Erythroblast (primary cell): ENCODE data around the gene ZBTB14.

ENCODE experiments used
- DNase-seq, 2 experiments: peaks; one replicate each; lab custom pipeline; 2025; lab: John Stamatoyannopoulos, UW
- GATA1 ChIP-seq: IDR thresholded peaks from 2 replicates; pipeline ENCODE4 v1.6.1; 2011; ENCODE audit warnings: low read depth, mild to moderate bottlenecking, control low read depth, low read length, moderate library complexity
- POLR2A ChIP-seq: IDR thresholded peaks from 2 replicates; pipeline ENCODE4 v1.6.1; 2011; ENCODE audit warnings: mild to moderate bottlenecking, low read length

Gene ZBTB14, protein sequence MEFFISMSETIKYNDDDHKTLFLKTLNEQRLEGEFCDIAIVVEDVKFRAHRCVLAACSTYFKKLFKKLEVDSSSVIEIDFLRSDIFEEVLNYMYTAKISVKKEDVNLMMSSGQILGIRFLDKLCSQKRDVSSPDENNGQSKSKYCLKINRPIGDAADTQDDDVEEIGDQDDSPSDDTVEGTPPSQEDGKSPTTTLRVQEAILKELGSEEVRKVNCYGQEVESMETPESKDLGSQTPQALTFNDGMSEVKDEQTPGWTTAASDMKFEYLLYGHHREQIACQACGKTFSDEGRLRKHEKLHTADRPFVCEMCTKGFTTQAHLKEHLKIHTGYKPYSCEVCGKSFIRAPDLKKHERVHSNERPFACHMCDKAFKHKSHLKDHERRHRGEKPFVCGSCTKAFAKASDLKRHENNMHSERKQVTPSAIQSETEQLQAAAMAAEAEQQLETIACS

DNA sequence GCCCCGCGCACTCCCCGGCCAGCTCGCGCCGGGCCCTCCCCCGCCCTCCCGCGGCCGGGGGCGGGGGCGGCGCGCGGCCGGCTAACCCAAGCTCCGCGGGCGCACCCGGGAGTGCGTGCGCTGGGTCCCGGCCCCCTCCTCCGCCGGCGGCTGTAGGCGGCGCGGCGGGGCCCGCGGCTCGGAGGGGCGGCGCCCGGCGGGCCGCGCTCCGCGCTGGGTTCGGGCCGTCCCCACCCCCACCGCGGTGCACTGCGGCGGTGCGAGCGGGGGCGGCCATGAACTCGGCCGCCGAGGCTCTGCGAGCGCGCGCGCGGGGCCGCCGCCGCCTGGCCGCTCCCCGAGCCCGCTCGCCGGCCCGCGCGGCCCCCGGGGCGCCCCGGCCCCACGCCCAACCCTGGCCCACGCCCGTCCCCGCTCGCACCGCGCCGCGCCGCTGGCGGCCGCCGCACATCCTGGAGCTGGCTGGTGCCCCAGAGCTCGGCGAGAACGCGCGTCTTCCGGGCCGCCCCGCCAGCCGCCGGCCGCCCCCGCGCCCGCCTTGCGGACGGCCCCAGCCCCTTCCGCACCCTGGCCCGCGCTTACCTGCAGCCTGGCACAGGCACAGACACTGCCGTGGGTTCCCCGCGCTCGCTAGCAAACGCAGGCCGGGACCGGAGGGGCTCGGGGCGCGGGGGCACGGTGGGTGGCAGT is at the start of gene ZBTB14:
ZBTB14 (minus strand) TSS at position 496 of the 690 bp plus-strand sequence. CDS start 2,480 bp downstream, outside the sequence.
- TF ChIP-seq GATA1 = no peak
- no peak for TF ChIP-seq POLR2A
- peak; percentile 82 to 89 for DNase-seq

DNA sequence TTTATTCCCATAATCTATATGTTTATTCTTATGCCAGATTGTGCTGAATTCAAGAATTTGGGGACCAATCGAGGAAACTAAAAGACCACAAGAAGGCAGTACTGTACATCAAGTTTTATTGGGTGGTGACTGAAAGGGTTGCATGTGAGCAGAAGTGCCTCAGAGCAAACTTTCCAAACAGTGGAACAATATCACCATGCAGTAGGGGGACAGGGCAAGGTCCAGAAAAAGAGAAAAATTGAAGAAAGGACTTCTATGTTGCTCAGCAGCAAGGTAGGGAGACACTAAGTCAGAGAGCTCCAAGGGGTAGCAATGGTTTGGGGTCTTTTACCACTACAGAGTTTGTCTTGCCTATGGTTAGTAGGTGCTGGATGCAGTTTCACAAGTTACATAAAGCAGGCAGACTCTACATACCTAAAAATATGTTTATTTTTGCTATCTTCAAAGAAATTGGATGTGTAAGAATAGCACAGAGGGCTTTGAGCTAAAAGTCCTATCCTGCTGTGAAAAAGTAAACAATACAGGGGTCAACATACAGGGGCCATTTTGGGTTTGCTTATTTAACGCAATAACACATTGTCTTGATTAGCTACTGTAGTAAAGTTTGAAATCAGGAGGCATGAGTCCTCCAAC is 43.8 kb upstream of the ZBTB14 start:
- TF ChIP-seq POLR2A = no peak
- no peak for TF ChIP-seq GATA1
- no peak for DNase-seq

DNA sequence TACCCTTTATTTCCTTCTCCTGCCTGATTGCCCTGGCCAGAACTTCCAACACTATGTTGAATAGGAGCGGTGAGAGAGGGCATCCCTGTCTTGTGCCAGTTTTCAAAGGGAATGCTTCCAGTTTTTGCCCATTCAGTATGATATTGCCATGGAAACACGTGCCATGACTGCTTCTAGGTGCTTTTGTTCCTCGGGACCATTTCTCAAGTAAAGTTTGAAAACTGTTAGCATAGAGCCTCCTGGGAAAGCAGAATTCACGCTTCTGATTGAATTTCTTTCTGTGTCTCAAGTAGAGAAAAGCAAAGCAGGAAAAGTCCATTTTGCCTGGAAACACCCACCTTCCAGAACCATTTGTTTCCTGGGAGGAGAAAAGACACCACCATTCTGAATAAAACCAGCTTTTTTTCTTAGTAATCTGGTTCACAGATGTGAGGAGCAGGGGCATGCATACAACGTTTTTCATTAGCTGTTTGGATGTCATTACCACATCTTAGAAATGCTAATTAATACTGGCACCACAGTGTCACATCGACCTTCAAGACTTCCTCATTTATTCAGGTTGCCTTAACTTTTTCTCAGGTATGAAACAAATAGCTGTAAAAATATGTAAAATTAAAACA is 39.0 kb upstream of the ZBTB14 start:
- DNase-seq = no peak

DNA sequence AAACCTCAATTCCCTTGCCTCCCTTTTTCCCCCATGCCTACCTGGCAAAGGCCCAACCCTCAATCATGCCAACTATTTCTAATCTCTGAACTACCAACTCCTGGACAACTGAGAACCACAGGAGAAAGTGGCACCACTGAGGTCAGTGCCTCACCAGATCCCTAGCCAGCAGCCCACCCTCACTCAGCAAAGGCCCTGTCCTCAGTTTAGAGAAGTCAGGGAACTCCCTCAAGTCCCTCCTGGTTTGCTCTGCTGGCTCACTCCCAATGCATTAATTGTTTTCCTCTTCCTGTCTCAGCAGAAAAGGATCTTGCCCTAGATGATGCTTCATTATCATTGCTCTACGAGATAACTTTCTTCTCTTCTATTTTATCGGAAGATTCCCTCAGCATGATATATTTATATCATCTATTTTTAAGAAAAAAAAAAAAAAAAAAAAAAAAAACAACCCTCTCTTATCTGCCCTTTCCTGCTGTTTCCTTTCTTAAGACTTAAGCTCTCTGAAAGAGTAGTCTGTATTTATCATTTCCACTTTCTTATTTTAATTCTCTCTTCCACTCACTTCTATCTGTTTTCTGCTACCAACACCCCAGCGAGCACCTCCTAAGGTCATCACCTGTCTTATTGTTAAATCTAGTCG is 22.7 kb upstream of the ZBTB14 start:
- TF ChIP-seq POLR2A (no peak), GATA1 (no peak)
- no peak for DNase-seq

More for the DNA sequence above, 39.0 kb upstream of the ZBTB14 start:
- TF ChIP-seq GATA1 = no peak
- TF ChIP-seq POLR2A = no peak

DNA sequence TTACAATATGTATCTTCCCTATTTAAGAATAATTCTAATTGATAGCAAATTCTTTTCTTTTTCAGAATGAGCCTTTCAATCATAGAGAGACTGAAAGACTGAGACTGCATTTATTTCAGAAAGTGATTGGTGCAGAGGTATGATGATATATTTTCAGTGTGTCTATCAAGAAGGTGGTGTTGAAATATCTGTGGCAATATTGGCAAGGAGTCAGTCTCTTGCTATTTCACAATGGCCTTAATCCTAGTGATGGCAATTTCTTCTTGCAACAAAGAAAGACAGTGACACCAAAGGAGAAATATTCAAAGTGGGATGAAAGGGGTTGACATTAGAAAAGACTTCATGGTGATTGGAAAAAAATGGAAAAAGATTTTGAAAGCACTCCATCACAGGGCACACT is 21.7 kb upstream of the ZBTB14 start:
- no peak for TF ChIP-seq POLR2A
- DNase-seq = no peak

DNA sequence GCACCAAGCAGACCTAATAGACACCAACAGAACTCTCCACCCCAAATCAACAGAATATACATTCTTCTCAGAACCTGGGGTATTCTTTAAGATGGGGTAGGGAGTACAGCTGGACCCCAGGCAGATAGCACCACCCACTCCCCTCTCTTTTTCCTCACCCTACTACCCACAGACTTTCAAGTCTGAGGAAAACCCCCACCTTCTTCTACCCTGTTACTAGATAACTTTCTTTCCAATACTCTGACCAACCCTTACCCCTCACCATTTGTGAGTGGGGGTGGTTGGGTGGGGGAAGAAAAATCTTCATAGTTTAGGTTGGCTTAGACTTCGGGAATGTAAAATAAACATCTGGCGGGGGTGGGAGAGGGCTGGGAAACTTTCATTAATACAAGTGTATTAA is 20.3 kb upstream of the ZBTB14 start:
- no peak for TF ChIP-seq POLR2A
- no peak for TF ChIP-seq GATA1
- no peak for DNase-seq

DNA sequence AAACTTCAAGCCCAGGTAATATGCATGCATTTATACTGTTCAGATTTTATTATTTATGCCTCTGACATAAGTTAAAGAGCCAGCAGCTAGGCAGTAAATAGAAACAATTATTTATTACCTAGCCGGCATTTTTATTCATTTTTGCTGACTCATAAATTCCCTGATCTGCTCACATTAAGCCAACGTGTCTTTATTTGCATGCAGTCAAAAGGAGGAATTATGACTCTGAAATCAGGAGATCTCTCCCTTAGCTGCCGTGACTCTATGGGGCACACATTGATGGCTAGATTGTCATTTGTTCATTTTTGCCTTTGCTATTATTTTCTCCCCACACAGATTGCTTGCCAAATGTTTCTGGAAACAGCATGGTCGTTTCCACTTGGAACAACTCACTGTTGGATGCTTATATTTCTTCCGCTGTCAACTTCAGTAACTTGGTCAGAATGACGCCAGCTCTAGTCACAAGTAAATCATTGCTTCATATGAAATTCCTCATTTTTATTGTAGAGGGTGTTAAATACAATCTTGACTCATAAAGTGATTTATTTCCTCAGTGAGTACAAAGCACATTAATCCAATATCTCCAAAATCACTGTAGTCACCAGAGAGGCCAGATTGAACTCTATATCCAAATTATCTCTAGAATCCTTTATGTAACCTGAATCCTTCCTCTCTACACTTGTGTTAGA is 15.9 kb upstream of the ZBTB14 start:
- DNase-seq = no peak
- no peak for TF ChIP-seq POLR2A
- TF ChIP-seq GATA1 = no peak

DNA sequence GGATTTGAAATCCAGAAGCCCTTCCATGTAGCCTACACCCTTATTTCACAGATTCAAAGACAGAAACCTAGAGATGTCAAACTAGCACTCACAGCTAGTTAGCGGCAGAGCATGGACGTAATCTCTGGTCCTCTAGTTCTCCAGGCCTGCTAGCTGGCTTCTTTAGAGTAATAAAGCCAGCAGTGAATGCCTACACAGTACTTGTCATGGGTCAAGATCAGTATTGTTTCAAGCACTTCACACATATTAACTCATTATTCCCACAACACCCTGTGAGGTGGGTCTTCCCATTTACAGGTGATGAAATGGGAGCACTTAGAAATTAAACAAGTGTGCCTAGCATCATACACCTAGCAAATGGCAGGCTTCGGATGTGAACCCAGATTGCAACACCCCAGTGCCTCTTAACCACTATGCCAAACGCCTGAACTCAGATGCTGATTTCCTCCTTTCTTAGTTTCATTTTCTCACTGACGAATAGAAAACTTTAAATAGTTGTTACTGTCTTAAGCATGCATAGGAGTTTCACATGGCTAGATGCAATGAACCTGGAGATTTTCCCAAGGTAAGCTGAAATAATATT is 14.5 kb upstream of the ZBTB14 start:
- TF ChIP-seq GATA1 (no peak), POLR2A (no peak)
- DNase-seq = no peak

DNA sequence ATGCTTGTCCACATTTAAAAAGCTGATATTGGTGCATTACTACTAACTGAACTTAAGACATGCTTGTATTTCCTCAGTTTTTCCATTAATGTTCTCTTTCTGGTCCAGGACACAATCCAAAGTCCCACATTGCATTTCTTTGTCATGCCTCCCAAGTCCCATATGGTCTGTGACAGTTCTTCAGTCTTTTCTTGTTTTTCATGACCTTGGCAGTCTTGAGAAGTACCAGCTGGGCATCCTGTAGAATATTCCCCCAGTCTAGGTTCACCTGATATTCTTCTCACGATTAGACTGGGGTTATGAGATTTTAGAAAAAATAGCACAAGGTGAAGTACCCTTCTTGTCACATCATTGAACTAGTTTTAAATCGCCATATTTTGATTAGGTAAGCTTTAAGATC is 10.3 kb upstream of the ZBTB14 start:
- TF ChIP-seq POLR2A (no peak), GATA1 (no peak)
- no peak for DNase-seq

DNA sequence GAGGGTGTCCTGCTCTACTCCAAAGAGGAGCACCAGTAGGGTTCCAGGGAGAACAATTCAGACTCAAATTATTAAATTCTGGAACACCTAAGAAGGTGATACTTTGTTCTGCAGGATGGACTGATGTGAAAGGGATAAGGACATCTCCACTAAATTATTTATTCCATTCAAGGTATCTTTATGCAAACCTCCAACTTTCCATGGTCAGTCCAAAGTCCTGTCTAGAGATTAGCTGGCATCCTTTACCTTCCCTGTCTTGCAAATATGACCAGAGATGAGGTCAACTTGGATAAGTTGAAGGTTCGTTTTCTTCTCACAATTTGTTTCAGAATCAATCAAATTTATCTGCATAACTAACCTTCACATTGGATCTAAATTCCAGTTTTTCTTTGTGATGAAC is 8.7 kb upstream of the ZBTB14 start:
- TF ChIP-seq POLR2A = no peak
- TF ChIP-seq GATA1 = no peak
- no peak for DNase-seq

DNA sequence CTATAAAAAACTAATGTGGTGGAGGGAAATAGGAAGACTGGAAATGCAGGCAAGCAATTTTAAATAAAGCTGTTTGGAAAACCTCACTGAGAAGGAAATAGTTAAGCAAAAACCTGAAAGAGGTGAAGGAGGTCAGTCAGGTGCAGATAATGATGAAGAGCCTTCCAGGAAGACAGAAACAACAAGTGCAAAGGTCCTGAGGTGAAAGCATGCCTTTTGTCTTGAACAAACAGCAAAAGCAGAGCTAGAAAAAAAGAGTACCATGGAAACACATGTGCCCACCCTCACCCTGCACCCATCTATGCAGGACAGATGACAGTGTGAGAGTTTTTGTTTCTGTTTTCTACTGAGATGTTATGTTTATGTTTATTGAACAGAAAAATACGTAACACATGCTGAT is 8.1 kb upstream of the ZBTB14 start:
- TF ChIP-seq POLR2A = no peak
- no peak for TF ChIP-seq GATA1

DNA sequence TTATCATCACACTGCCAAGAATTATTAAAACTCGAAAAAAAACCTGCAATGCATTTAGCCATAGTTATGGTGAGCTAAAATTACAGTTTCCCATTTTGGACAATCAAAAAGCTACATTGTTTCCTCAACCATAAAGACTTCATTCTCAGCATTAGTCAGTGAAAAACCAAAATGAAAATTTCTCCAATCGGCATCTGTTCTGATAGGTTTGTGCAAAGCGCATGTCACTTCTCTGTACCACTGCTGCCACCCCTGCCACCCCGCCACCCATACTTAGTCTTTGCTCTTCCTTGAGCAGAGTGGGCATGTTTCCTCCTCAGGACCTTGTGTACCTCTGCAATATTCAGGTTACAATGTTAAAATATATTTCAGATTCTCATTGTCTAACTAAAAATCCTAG is 7.1 kb upstream of the ZBTB14 start:
- DNase-seq = no peak
- no peak for TF ChIP-seq GATA1
- TF ChIP-seq POLR2A = no peak

More for the DNA sequence above, 8.1 kb upstream of the ZBTB14 start:
- no peak for DNase-seq

DNA sequence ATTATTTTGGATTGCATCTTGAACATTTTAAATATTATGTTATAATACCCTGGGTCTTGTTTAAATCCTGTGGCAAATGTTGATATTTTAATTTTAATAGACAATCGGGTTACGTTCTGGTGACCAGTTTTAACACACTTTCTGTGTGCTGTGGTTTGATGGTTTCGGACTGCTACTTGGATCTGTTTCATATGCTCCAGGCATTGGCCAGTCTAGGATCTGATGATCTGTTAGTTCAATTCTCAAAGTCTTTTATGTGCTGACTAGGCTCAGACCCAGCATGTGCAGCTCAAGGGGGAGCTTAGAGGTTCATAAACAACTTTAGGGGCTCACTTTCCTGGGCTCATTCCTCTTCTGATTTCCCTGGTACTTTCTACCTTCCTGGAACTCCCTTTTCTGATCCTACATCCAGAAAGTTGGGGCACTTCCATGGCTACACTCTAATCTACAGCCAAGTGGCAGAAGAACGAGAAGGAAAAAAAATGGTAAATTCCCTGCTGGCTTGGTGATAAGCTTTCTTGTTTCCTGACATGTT is 5.0 kb upstream of the ZBTB14 start:
- TF ChIP-seq POLR2A (no peak), GATA1 (no peak)
- no peak for DNase-seq
